HG02623 (cell line): ENCODE measurements around the gene TMTC1.

Source experiments
- ATAC-seq: cut with Tn5 transposase; IDR thresholded peaks from one replicate; pipeline ENCODE4 v1.9.1; 2021; ENCODE audit warnings: moderate library complexity; ENCODE audit not compliant: unreplicated experiment

Gene TMTC1

DNA sequence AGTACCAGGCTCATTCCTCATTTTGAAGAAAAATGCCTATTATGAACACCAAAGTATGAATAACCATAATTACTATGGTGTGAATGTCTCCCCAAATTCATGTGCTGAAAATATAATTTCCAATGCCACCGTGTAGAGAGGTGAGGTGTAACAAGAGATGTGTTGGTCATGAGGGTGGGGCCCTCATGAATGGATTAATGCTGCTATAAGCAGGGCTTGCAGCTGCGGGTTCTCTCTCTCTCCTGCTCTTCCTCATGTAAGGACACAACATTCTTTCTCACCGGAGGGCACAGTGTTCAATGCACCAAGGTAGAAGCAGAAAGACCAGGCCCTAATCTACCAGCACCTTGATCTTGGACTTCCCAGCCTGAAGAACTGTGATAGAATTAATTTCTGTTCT lies 70.0 kb downstream of the TMTC1 start:
- no peak for ATAC-seq

DNA sequence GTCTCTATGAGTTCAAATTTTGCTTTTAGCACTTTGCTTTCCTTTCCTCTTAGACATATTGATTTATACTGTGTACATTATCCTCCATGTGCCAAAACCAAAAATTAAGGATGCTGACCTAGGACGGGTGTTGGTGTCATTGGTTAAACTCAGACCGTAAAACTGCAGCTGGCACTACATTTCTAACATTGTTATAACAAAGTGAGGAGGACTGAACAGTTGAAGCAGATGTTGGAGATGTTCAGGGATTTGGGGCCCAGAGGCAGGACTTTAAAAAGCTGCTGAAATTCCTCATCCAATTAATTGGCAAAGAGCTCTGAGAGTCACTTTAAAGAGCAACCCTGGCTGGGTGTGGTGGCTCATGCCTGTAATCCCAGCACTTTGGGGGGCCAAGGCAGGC lies 72.4 kb downstream of the TMTC1 start:
- no peak for ATAC-seq

DNA sequence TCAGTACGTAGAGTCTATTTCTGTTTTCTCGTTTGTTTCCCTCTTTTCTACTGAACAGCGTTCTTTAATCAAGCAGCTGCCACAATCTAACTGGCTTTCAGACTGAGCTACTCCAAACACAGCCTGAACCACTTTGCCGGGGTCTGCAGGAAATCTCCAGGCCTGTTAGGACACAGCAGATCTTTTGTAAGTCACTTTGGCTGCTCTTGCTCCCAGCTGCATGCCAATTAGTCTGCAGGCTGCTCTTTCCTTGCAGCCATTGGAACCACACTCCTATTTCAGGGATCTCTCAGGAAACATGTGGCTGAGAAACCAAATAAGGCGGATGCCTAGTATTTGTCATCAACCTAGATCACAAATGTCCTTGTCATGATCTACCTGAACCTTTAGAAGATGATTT lies 73.6 kb downstream of the TMTC1 start:
- no peak for ATAC-seq

DNA sequence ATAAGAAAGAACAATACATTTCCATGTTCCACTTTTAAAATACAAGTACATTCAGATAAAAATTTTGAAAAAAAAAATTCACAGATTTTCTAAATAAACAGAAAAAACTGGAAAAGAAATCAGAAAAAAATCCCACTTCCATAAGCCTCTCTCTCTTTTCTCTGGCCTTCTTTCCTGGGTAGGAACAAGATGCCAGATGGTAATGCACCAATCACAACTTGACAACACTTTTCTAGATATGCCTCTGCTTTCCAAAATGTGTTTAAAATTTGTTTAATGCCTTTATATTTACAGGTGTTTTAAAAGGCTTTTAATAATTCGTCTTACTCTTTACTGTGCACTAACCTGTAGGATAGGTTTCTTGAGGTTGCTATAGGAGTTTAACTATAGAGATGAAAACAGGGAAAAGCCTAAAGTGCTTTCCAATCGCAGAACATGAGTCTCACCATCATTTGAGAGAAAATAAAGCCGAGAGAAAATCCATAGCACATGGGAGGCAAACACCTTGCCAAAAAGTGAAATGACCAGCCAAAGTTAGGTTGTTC lies 74.2 kb downstream of the TMTC1 start:
- ATAC-seq = no peak

DNA sequence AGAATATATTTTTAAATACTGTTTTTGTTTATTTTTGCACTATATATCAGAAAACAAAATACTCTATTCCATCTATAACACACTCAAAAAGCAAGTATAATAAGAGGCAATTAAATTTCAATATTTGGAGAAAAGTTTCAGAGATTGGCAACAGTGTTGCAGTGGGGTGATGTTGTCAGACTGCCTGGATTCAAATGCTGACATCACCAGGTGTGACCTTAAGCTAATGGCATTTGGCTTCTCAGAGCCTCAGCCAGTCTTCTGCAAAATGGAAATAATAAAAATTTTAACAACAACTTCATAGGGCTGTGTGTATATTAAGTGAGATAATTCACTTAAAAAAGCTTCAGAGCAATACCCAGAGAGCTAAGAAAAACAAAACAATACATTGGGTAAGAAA lies 74.7 kb downstream of the TMTC1 start:
- ATAC-seq = no peak

DNA sequence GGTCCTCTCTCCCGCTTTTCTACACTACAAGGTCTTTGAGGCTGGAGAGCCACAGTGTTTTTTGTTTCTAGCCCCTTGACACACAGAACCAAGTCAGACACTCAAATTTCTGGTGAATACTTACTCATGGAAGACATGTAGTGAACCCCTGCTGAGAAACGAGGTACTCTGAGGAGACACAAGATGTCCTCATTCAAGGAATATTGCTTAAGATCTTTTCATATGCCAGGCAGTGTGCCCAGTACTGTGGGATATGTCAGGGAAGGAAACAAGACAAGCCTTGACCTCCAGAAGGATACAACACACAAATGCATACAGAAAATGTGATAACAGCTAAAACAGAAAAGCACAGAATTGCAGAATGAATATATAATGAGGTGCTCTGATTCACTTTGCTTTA lies 75.9 kb downstream of the TMTC1 start:
- ATAC-seq = no peak

DNA sequence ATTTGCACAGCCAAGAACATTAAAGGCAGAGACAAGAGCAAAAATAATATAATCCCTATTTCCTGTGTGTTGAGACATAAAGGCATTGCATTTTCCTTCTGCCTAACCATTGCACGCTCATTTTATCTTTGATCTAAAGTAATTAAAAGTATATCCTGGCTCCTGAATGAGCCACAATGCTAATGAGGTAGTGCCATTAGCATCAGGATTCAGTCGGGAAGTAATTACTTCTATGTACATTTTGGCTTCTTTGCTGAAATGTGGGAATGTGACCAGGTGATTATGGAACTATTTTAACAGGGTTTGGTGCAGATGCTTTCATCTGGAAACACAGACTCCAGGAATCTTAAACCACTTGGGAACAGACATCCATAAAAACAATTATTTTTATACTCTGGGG lies 77.4 kb downstream of the TMTC1 start:
- no peak for ATAC-seq

DNA sequence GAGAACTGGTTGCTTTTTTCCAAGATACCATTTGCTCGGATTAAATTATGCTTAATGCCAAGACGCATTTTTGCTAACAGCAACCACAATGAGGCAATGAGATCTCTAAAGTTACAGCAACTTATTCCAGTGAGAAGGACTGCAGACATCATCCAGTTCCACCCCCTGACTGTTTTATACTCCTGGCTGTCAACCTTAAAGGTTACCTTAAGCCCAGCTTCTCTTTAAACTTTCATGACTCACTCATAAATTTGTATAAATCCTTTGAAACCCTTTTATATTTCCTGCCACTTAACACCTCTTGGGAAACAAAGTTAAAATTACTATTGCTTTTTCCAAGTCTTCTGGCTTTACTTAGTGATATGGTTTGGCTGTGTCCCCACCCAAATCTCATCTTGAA lies 80.2 kb downstream of the TMTC1 start:
- ATAC-seq = no peak

DNA sequence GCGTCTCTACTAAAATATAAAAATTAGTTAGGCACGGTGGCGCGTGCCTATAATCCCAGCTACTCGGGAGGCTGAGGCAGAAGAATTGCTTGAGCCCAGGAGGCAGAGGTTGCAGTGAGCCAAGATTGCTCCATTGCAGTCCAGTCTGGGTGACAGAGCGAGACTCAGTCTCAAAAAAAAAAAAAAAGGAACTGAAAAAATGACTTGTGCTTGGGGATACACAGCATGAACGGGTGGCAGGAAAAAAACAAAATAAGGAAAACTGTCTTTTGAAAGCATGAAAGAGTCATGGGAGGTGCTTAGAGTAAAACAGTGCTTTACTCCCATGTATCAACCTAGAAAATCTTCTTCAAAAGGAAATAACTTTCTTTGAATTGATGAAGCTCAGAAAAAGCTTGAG lies 80.8 kb downstream of the TMTC1 start:
- ATAC-seq = no peak

DNA sequence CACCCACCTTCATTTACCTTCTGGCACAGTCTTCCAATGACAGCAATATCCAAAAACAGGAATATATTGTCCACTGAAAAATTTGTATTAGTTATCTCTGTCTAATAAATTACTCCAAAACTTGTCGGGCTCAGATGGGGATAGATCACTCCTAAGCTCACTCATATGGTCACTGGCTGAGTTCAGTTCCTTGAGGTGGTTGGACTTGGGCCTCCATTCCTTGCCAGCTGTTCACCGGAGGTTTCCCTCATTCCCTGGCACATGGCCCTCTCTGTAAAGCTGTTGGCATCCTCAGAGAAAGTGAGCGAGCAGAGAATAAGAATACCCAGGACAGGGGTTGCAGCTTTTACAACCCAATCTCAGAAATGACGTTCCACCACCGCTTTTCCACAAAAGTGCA lies 81.5 kb downstream of the TMTC1 start:
- no peak for ATAC-seq

DNA sequence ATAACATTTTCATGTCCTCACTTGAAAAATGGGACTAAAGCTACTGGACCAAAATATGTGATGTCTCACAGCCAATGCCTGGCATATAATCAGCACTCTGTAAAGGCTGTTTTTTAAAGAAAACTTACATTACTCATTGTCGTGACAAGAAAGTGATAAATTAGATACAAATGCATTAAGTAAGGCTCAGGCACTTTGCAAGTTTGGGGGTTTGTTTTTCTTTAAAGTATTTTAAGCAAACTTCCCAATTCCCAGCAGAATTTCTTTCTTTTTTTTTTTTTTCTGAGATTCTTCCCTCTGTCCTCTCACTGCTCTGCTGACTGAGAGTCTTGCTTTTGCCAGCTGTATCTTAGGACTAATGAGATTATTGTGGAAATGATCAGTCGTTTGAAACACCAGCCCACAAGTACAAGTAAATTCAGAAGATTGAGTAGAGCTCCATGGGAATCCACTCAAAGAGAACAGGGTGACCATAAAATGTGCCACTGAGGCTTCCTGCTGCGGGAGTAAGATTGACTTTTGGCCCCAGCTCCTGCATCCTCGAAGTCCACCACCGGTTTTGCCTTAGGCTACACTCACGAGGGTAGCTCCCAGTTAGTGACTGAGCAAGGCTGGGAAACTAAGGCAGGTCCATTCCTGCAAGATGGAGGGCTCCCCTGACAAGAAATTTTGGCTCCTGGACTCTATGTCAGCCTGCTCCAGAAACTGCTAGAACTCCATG lies 82.8 kb downstream of the TMTC1 start:
- ATAC-seq = no peak

DNA sequence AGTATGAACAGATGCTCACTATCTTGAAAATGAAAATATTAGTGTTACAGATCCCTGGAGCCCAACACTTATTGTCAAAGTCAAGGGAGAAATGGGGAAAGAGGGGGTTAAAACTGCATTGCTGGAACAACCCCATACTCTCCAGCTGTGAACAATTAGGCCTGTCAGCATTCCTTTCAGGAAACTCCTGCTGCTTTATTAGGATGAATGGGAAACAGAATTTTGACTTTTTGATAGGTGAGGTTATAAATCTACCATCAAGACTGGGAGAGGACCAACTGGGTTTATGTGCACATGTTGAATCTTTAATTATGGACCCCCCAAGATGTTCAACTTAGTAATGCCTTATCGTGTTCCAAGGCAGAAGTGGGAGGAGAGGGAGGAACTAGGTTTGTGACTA lies 85.0 kb downstream of the TMTC1 start:
- ATAC-seq = no peak

DNA sequence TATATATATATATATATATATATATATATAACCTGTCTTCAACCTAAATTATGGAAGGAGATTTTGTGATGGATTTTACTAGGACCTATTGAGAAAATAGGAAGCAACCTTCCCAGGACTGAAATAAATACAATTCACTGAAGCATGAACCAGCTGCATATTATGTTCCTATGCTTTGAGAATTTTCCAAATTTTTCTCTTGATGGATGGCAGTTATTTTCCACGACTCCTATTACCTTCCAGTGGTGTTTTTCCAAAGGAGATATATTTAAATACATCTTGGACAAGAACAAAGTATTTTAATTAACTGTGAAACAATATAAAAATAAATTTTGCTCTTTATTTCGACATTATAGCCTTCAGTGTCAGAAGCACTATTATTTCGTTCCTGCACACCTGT lies 87.9 kb downstream of the TMTC1 start:
- no peak for ATAC-seq

DNA sequence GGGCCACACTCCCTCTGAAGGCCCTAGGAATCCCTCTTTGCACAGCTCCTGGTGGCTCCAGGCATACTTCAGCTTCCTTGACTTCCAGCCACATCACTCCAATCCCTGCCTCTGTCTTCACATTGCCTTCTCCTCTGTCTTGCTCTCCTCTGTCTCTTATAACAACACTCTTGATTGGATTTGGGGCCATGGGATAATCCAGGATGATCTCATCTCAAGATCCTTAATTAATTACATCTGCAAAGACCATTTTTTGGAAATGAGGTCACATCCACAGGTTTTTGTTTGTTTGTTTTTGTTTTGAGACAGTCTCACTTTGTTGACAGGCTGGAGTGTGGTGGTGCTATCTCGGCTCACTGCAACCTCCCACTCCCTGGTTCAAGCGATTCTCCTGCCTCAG lies 88.7 kb downstream of the TMTC1 start:
- ATAC-seq = no peak

DNA sequence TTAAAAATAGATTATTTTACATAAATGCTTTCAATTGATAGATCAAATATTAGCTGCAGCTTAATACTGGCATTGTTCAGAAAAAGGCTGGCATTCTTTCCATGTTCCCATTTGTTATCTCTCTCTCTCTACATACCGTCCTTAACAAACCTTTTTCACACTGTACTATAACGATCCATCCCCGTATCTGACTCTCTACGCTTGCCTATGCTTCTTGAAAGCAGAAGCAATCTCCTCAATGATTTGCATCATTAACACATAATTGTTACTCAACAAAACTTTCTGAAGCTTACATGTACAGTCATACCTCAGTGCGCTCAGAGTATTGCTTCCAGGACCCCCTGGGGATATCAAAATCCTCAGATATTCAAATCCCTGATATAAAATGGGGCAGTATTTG lies 89.7 kb downstream of the TMTC1 start:
- no peak for ATAC-seq

DNA sequence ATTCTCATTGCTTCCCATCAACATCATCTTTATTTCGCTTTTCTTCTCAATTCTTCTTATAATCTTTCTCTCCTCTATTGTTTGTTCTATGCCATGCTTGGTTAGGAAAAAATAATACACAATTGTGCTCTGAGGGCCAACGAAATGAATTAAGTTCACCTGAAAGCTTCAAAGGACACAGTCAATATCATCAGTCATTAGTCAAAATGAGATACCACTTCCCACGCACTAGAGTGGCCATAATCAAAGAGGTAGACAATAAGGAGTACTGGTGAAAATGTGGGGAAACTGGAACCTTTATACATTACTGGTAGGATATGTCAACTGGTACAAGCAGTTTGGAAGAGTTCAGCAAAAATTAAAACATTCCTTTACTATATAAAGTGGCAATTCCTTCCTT lies 91.5 kb downstream of the TMTC1 start:
- no peak for ATAC-seq

DNA sequence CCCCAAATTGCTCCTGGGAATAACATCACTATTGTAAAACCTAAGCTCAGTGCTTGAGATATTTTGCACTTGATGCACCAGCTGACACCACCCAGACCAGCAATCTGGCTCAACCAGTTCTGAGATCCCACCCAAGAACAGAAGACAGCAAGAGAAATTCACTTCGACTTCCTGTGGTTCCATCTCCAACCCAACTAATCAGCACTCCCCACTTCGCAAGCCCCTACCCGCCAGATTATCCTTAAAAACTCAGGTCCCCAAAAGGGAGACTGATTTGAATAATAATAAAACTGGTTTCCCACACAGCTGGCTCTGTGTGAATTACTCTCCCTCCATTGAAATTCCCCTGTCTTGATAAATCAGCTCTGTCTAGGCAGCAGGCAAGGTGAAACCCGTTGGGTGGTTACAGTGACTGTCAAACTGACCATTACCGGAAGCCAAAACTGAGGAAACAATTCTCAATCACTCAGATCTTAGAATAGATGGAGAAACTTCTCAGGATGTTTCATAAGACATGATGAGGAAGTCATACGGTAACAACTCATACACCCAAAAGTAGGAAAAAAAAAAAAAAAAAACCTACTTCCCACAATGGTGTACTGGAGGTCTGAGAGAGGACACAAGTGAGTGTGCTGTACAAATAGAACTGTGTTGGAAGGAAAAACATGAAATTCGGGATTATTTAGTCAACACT lies 92.4 kb downstream of the TMTC1 start:
- ATAC-seq = no peak

DNA sequence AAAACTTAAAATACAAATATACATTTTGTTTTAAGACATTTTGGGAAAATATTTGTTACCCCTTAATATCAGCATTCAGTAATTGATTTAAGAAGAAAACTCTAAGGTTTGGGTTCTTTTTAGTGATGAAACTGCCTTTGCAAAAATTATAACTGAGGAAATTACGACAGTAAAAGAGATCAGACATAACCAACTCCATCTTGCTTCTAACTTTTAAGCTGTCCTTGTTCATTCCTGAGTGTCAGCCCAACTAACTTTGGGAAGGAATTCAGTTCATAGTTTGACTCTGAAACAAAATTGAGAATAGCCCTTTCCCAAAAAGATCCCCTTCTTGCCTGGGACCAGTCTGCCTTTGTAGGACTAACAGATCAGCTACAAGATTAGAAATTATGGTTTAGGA lies 93.0 kb downstream of the TMTC1 start:
- ATAC-seq = no peak

DNA sequence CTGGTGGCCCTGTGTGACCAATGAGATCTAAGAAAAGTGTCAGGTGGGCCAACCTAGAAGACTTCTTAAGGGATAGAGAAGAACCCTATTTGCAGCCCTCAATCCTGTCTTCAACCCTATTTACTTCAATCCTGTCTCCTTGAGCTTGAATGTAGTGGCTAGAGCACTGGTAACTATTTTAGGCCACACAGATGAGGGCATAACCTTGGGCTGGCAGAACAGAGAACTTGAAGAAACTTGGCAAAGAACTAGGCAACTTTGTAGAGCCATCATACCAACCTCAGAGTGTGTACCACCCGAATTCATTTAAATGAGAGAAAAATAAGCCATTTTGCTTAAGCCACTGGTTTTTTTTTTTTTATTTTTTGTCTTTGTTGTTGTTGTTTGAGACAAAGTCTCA lies 94.8 kb downstream of the TMTC1 start:
- no peak for ATAC-seq

DNA sequence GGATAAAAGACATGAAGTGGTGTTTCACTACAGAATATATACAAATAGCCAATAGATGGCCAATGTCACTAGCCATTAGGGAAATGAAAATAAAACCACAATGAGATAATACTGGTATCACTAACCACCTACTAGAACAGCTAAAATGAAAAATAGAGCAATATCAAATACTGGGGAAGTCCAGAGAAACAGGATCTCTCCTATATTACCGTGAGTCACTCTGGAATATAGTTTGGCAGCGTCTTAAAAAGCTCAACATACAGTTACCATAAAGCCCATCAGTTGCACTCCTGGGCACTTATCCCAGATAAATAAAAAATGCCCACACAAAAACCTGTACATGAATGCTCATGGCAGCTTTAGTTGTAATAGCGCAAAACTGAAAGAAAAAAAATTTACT lies 101.7 kb downstream of the TMTC1 start:
- ATAC-seq = no peak

DNA sequence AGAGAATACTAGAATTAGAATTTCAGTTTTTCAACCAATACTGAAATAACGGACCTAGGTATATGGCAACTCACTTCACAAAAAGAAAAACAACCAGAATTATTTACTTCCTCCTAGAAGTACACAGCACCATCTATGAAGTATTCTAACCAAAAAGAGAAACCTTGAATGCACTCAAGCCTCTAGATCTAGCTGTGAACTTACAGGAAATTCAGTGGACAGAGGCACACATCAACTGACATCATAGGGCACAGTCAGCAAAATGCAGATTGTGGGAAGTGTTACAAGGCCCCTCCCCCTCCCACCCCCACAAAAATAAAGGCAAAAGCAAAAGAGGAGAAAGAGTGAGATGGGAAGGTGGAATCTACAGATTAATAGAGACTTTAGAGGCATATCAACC lies 102.4 kb downstream of the TMTC1 start:
- ATAC-seq = no peak

DNA sequence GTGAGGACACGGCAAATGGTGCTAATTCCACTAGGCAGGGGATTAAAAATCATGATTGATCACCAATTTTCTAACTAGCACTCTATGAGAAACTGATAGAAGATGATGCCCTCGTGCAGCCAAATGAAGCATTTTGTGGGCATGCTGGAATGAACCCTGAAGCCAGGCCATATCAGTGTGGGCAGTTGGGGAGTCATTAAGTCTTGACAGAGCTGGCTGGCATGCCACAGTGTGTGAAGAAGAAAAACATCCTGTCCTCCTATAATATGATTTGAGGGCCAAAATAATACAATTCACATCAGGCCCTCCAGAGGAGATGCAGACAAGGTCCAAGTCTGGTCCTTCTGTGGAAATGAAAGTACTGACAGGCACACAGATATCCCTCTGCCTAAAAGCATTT lies 107.1 kb downstream of the TMTC1 start:
- ATAC-seq = no peak

DNA sequence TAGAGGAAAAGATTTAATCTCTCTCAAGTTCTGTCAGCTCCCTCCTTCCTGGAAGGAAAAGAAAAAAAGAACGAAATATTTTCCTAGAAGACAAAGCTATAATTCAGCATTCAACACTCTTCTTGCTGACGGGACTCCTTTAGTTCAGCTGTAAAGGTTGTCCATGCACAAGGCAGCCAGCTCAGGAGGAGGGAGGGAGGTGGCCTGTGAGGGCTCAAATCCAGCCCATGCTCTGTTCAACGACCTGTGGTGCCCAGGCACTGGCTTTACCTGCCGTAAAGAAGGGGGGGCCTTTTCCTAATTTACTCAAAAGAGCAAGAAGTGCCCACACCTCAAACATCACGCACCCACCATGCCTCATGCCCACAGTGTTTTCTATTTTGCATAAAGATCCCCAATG lies 109.3 kb downstream of the TMTC1 start:
- no peak for ATAC-seq
